Epithelial cell of esophagus (primary cell): Measurements from ENCODE around the gene DOK7.

Experiments used
- DNase-seq: peaks from one replicate; pipeline ENCODE4 v3.0.0; 2010; ENCODE audit warnings: low read depth
- H3K4me3 ChIP-seq: 2 replicates; pipeline ENCODE4 v1.5.1; 2011; ENCODE audit warnings: mild to moderate bottlenecking, low read length, control low read depth
- CTCF ChIP-seq: IDR thresholded peaks from 2 replicates; pipeline ENCODE4 v1.5.1; 2011; ENCODE audit warnings: low read depth, mild to moderate bottlenecking, low read length, control low read depth, inconsistent platforms; ENCODE audit not compliant: insufficient read depth; ENCODE audit errors: missing control alignments

Gene DOK7

DNA sequence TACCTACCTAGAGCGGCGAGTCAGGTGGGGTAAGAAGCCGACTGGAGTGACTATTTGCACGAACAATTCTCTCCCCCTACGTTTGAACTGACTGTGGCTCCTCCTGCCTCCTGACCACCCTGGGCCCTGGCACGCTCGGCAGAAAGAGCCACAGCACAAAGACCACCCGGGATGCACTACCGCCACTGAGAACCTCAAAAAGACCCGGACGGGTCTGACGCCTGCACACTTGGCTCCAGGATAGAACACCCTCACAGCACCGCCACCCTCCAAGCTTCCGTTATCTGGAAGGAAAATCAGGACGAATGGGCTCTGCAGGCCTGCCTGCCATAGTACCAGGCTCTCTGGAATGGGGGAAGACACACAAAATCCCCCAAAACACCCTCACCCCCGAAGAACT, 66.9 kb downstream of the DOK7 start:
- TF ChIP-seq CTCF, result no peak
- H3K4me3 ChIP-seq, result peak overlapping the region; percentile 63
- DNase-seq, result no peak

DNA sequence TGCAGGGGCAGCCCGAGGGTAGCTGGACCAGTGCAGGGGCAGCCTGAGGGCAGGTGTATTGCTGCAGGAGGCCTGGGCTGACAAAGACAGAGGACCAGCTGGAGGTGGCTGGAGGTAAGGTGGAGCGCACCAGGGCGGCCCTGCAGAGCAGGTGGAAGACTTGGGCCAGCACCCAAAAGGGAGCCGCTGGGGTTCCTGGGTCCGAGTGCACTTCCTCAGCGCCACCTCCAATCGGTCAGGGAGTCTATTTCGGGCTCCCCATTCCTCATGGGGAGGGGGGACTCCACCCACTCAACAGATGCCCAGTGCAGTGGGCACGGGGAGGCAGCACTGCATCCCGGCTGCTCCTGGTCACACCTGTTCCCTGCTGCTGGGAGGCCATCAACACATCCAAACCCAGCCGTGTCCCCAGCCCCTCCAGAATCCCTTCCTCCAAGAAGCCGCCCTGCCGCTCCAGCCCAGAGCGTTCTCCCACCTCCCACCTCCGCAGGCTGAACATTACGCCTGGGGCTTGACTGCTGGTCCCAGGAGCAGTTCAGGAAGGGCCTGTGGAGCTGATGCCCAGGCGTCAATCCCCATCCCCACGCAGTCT, 67.7 kb downstream of the DOK7 start:
- peak overlapping the region; percentile 63 for H3K4me3 ChIP-seq
- no peak for TF ChIP-seq CTCF
- no peak for DNase-seq

DNA sequence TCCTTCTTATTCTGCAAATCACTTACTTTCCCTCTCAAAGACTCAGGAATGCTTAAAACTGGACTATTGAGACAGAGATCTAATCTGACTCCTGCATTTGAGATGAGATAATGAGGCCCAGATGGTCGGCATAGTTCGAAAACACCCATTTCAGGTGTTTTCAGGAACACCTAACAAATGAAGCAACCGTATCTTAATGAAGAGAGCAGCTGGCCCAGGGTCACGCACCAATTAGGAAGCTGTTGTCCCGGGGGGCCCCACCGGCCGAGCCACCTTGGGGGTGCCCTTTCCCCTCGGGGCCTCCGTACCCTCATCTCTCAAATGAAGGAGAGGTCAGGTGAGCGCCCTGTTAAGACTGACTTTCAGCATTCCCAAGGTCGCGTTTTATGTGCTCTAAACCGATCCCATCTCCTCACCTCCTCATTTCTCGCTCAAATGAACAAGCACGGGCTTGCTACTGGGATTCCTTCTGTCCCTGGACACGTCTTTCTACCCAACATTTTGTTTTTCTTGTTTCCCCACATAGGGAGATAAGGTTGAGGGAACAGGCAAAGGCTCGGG, 68.3 kb downstream of the DOK7 start:
- peak overlapping the region; percentile 63 for H3K4me3 ChIP-seq
- DNase-seq, result peak; percentile 60
- no peak for TF ChIP-seq CTCF

GRCh38 chr4:3531879-3532750, 69.0 kb downstream of the DOK7 start, which contains the start of gene LRPAP1:
Gene LRPAP1, minus strand, starts transcription at chr4:3532422. Its CDS starts 10 bp downstream, at chr4:3532412.
- DNase-seq, result peak; percentile 90
- peak within 1 kb of the TSS; percentile 63 for H3K4me3 ChIP-seq
- TF ChIP-seq CTCF, result no peak

DNA sequence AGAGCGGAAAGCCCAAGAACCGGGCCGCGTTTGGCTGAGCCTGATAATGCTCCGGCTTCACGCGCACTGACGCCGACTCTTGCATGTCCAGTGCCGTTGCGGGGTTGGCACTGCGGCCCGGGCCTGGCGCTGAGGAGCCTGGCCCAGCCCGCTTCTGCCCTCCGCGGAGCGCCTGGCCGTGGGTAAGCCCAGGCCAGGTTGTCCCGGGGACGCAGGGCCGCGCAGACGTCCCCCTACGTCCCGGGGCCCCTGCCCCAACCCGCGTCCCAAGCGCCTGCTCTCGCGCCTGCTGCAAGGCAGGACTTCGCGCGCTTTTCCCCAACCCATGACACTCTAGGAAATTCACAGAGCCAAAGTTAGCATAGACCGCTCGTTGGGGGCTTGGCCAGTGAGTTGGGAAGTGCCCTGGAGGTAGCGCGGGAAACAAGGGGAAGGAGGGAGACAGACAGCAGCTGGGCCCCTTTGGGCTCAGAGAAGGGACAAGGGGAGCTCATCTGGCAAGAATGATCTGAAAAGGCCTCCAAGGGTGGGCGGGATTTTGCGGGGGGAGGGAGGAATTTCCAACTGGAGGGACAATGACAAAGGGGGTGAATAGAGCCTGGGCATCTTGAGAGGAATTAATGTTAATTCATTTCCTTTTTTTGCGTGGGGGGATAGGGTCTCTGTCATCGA, 69.8 kb downstream of the DOK7 start:
- H3K4me3 ChIP-seq, result peak overlapping the region; percentile 54

More for the DNA sequence above, 69.8 kb downstream of the DOK7 start:
- no peak for DNase-seq
- TF ChIP-seq CTCF, result no peak
